OCI-LY3 (cell line): ENCODE measurements around the gene DSCAM.

Source experiments
- EZH2phosphoT487 ChIP-seq: fragments of 200-600 bp; shearing (Covaris generic); IDR thresholded peaks from 2 replicates; pipeline ENCODE4 v1.6.1; 2018; ENCODE audit warnings: antibody characterized with exemption, mixed run types, low read depth
- TF ChIP-seq, protein P1 (sequence below): fragments of 200-600, 300-600 bp; sonication (generic); IDR thresholded peaks from 2 replicates; pipeline ENCODE4 v1.5.1; 2014; ENCODE audit warnings: antibody characterized with exemption, low read length, low read depth

DNA sequence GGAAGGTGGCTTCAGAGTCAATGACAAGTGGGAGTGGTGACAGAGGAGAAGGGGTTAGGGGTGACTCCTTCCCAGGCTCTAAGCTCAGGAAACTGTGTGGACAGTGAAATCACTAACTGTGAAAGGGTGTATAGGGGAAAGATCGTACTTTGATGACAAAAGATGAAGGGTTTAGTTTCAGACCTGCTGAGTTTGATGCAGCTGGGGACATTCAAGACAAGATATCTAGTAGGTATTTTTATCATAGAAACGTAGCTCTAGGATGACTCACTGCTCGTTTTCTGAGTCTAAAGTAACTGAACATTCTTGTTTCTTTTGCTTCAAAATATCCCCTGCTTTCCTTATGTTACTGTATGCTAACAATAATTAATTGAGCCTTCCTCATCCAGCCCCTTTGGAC is 830.7 kb downstream of the DSCAM start:
- TF ChIP-seq, protein P1, sequence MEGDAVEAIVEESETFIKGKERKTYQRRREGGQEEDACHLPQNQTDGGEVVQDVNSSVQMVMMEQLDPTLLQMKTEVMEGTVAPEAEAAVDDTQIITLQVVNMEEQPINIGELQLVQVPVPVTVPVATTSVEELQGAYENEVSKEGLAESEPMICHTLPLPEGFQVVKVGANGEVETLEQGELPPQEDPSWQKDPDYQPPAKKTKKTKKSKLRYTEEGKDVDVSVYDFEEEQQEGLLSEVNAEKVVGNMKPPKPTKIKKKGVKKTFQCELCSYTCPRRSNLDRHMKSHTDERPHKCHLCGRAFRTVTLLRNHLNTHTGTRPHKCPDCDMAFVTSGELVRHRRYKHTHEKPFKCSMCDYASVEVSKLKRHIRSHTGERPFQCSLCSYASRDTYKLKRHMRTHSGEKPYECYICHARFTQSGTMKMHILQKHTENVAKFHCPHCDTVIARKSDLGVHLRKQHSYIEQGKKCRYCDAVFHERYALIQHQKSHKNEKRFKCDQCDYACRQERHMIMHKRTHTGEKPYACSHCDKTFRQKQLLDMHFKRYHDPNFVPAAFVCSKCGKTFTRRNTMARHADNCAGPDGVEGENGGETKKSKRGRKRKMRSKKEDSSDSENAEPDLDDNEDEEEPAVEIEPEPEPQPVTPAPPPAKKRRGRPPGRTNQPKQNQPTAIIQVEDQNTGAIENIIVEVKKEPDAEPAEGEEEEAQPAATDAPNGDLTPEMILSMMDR = no peak
- TF ChIP-seq EZH2phosphoT487 = no peak
